ENCODE data around the gene MCC.

MCC gene

GRCh38 chr5:113110117-113110516 is 378.1 kb downstream of the MCC start:
- DNase-seq (ENCODE audit: low read depth) = no peak

GRCh38 chr5:113109344-113109743 is 378.9 kb downstream of the MCC start:
- DNase-seq (ENCODE audit: low read depth) = no peak

GRCh38 chr5:113108485-113108884 is 379.8 kb downstream of the MCC start:
- DNase-seq (ENCODE audit: low read depth) = no peak

- DNase-seq (ENCODE audit: low read depth) = no peak
Observed at GRCh38 chr5:113106821-113107220, 381.4 kb downstream of the MCC start.

- no peak for DNase-seq (ENCODE audit: low read depth)
Observed at GRCh38 chr5:113105693-113106280, 382.5 kb downstream of the MCC start.

- no peak for DNase-seq (ENCODE audit: low read depth)
Observed at GRCh38 chr5:113103330-113103729, 384.9 kb downstream of the MCC start.

- no peak for DNase-seq (ENCODE audit: low read depth)
Observed at GRCh38 chr5:113102121-113102531, 386.1 kb downstream of the MCC start.

GRCh38 chr5:113100981-113101380 is 387.3 kb downstream of the MCC start:
- no peak for DNase-seq (ENCODE audit: low read depth)

GRCh38 chr5:113099822-113100221 is 388.4 kb downstream of the MCC start:
- DNase-seq (ENCODE audit: low read depth) = no peak

GRCh38 chr5:113098378-113098777 is 389.9 kb downstream of the MCC start:
- no peak for DNase-seq (ENCODE audit: low read depth)

- no peak for DNase-seq (ENCODE audit: low read depth)
Observed at GRCh38 chr5:113095831-113096230, 392.4 kb downstream of the MCC start.

- no peak for DNase-seq (ENCODE audit: low read depth)
Observed at GRCh38 chr5:113093558-113093957, 394.7 kb downstream of the MCC start.

- no peak for DNase-seq (ENCODE audit: low read depth)
Observed at GRCh38 chr5:113092683-113093082, 395.6 kb downstream of the MCC start.

GRCh38 chr5:113091622-113092021 is 396.6 kb downstream of the MCC start:
- DNase-seq (ENCODE audit: low read depth) = no peak

- no peak for DNase-seq (ENCODE audit: low read depth)
Observed at GRCh38 chr5:113090336-113091106, 397.7 kb downstream of the MCC start.

GRCh38 chr5:113089653-113090335 is 398.5 kb downstream of the MCC start:
- DNase-seq (ENCODE audit: low read depth) = no peak

GRCh38 chr5:113087976-113088514 is 400.2 kb downstream of the MCC start:
- no peak for DNase-seq (ENCODE audit: low read depth)

GRCh38 chr5:113085880-113086409 is 402.3 kb downstream of the MCC start:
- no peak for DNase-seq (ENCODE audit: low read depth)

GRCh38 chr5:113085084-113085414 is 403.2 kb downstream of the MCC start:
- no peak for DNase-seq (ENCODE audit: low read depth)

- no peak for DNase-seq (ENCODE audit: low read depth)
Observed at GRCh38 chr5:113084402-113085083, 403.7 kb downstream of the MCC start.

- DNase-seq (ENCODE audit: low read depth) = no peak
Observed at GRCh38 chr5:113083481-113083880, 404.8 kb downstream of the MCC start.

GRCh38 chr5:113082547-113082905 is 405.7 kb downstream of the MCC start:
- DNase-seq (ENCODE audit: low read depth) = no peak
